Measurements from ENCODE around the gene CD3E. TPM values are rescaled to one million over a fixed set of nuclear protein-coding genes. Genes with fewer than 3 reads are reported as not detected.

The CD3E gene
- total RNA-seq, 4 donors from 2014 or later, result 0.38 to 3.4 (median 1.8) TPM

DNA sequence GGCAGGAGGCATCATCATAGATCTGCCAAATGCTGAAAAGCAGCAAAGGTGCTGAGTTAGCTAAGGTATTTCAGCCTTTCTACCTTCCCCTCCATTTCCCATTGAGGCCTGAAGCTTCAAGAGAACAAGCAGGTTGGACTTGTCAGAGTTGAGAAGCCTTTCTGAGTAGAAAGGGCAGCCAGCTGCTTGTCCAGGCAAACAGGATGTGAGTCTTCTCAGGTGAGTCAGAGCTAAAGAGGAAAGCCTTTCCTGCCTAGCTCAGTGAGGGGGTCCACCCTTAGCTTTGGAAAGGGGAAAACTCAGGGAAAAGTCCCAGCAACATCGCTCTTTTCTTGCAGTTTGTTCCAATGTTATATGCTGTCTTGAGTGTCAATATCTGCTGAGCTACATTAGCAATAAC lies 27.2 kb upstream of the CD3E start:
- no peak for TF ChIP-seq CTCF (IDR thresholded peaks at IDR 0.05; ENCODE audit: low read depth)

DNA sequence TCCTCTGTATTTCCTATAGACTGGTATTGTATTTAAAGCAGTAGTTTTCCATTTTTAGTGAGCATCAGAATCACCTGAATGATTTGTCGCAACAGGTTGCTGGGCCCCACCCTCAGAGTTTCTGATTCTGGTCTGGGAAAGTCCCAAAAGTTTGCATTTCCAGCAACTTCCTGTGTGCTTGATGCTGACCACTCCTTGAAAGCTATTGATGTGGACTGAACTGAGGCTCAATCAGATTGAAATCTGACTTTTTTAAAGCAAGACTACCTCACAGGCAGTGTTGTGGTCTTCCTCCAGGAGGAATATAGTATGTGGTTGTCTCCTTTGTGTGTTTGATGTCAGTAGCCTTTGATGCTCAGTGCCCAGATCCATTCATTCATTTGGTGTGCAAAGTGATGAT lies 23.2 kb upstream of the CD3E start:
- TF ChIP-seq CTCF (IDR thresholded peaks at IDR 0.05; ENCODE audit: low read depth), result no peak

DNA sequence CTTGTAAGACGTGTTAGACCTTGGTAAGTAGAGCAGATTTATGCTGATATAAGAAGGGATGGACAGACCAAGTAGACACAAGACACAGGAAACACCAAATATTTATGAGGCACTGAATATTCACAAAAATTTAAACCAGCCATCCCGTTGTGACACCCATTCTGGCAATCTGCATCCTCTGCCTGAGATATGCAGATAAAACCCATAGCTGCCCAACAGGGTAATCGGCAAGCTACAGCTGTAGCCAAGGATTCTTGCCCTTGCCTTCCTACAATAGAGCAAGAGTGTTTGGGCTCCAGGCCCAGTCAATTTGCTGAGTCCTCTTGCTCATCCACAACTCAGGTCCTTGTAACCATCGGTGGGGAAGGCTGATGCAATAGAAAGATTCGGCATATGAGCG lies 21.9 kb upstream of the CD3E start:
- no peak for TF ChIP-seq CTCF (IDR thresholded peaks at IDR 0.05; ENCODE audit: low read depth)

- TF ChIP-seq CTCF (IDR thresholded peaks at IDR 0.05; ENCODE audit: low read depth), result no peak
Observed at GRCh38 chr11:118283037-118283636, 21.4 kb upstream of the CD3E start.

GRCh38 chr11:118283756-118284350 lies 20.7 kb upstream of the CD3E start:
- TF ChIP-seq CTCF (IDR thresholded peaks at IDR 0.05; ENCODE audit: low read depth), result no peak

DNA sequence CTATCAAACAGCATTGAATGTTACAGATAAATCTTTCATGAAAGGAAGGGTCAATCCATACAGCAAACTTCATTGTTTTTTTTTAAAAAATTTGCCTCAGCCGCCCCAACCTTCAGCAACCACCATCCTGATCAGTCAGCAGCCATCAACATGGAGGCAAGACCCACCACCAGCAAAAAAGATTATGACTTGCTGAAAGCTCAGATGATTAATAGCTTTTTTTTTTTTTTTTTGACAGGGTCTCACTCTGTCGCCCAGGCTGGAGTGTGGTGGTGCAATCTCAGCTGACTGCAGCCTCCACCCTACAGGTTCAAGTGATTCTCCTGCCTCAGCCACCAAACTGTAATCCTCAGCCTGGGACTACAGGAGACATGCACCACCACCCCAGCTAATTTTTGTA lies 18.0 kb upstream of the CD3E start:
- no peak for TF ChIP-seq CTCF (IDR thresholded peaks at IDR 0.05; ENCODE audit: low read depth)

GRCh38 chr11:118287006-118287405 lies 17.5 kb upstream of the CD3E start:
- no peak for TF ChIP-seq CTCF (IDR thresholded peaks at IDR 0.05; ENCODE audit: low read depth)
